ENCODE data around the gene B3GALNT2.
"Not testable (repeated sequence)": the region's sequence is repeated elsewhere in the genome, so short reads cannot be mapped to it uniquely, and the experiment has no call there.

DNA sequence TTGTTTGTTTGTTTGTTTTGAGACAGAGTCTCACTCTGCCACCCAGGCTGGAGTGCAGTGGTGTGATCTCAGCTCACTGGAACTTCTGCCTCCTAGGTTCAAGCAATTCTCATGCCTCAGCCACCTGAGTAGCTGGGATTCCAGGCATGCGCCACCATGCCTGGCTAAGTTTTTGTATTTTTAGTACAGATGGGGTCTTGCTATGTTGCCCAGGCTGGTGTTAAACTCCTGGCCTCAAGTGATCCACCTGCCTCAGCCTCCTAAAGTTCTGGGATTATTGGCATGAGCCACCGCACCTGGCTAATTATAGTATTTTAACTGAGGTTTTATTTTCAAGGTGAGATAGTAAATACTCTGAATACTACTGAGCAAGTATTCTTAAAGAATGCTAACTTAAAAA lies 34.4 kb downstream of the B3GALNT2 start:
- TF ChIP-seq, protein P1, sequence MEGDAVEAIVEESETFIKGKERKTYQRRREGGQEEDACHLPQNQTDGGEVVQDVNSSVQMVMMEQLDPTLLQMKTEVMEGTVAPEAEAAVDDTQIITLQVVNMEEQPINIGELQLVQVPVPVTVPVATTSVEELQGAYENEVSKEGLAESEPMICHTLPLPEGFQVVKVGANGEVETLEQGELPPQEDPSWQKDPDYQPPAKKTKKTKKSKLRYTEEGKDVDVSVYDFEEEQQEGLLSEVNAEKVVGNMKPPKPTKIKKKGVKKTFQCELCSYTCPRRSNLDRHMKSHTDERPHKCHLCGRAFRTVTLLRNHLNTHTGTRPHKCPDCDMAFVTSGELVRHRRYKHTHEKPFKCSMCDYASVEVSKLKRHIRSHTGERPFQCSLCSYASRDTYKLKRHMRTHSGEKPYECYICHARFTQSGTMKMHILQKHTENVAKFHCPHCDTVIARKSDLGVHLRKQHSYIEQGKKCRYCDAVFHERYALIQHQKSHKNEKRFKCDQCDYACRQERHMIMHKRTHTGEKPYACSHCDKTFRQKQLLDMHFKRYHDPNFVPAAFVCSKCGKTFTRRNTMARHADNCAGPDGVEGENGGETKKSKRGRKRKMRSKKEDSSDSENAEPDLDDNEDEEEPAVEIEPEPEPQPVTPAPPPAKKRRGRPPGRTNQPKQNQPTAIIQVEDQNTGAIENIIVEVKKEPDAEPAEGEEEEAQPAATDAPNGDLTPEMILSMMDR (IDR thresholded peaks at IDR 0.05) = not testable (repeated sequence)
- TF ChIP-seq POLR2A (IDR thresholded peaks at IDR 0.05) = not testable (repeated sequence)
